Neutrophil (primary cell): ENCODE results near the gene NRROS.
"Not testable (repeated sequence)": the region's sequence is repeated elsewhere in the genome, so short reads cannot be mapped to it uniquely, and the experiment has no call there.

Source experiments
- H3K27ac ChIP-seq: fragments of 200-600 bp; sonication (generic); 2 replicates; pipeline ENCODE4 v1.5.1; 2016; ENCODE audit warnings: mild to moderate bottlenecking, moderate library complexity
- H3K27me3 ChIP-seq: fragments of 200-600 bp; sonication (generic); 2 replicates; pipeline ENCODE4 v1.6.0; 2016; ENCODE audit warnings: mild to moderate bottlenecking
- H3K36me3 ChIP-seq: fragments of 200-600 bp; sonication (generic); 2 replicates; pipeline ENCODE4 v1.5.1; 2017
- H3K4me1 ChIP-seq, 2 experiments: fragments of 200-600 bp in 1 of 2; sonication (generic) in 1 of 2; 1 replicate in 1 of 2; 2 replicates in 1 of 2; pipeline versions ENCODE4 v1.5.1 to v1.6.1; 2013 to 2016; ENCODE audit warnings: low read depth in 1 of 2, low read length in 1 of 2, mild to moderate bottlenecking in 1 of 2, moderate library complexity in 1 of 2; ENCODE audit not compliant: control insufficient read depth in 1 of 2, insufficient read depth in 1 of 2
- H3K4me3 ChIP-seq, 2 experiments: fragments of 200-600 bp in 1 of 2; sonication (generic) in 1 of 2; 1 replicate in 1 of 2; 2 replicates in 1 of 2; pipeline ENCODE4 v1.5.1; 2013 to 2016; ENCODE audit warnings: low read depth in 1 of 2, low read length in 1 of 2, mild to moderate bottlenecking in 1 of 2, moderate library complexity in 1 of 2
- H3K9me3 ChIP-seq: fragments of 200-600 bp; sonication (generic); 2 replicates; pipeline ENCODE4 v1.5.1; 2016
- CTCF ChIP-seq: fragments of 200-600 bp; sonication (generic); IDR thresholded peaks from 2 replicates; pipeline ENCODE4 v1.5.1; 2016; ENCODE audit warnings: antibody characterized with exemption

Gene NRROS

GRCh38 chr3:196633555-196634151, 5.8 kb upstream of the NRROS start:
- Histone ChIP-seq H3K9me3 (no peaks in the 10 kb centered on the region), H3K4me1 (peaks cover 42 to 70% of the 10 kb centered on the region in 2 experiments), H3K27me3 (no peaks in the 10 kb centered on the region), H3K27ac (peak overlapping the region; percentile 97), H3K4me3 (peak overlapping the region; percentile 75 to 87), H3K36me3 (no peaks in the 10 kb centered on the region)
- no peak for TF ChIP-seq CTCF

- Histone ChIP-seq H3K36me3 (no peaks in the 10 kb centered on the region), H3K9me3 (no peaks in the 10 kb centered on the region), H3K27me3 (no peaks in the 10 kb centered on the region), H3K4me3 (peak overlapping the region; percentile 75 to 87), H3K27ac (peak overlapping the region; percentile 97), H3K4me1 (peaks cover 48 to 70% of the 10 kb centered on the region in 2 experiments)
- no peak for TF ChIP-seq CTCF
Measured at GRCh38 chr3:196634224-196634623, 5.3 kb upstream of the NRROS start.

- H3K4me1 ChIP-seq, result peaks cover 52 to 70% of the 10 kb centered on the region in 2 experiments
- H3K27ac ChIP-seq, result peak overlapping the region; percentile 18
Measured at GRCh38 chr3:196634829-196635228, 4.7 kb upstream of the NRROS start.

GRCh38 chr3:196636369-196637349, 2.8 kb upstream of the NRROS start:
- H3K9me3 ChIP-seq, result no peaks in the 10 kb centered on the region
- H3K36me3 ChIP-seq, result no peaks in the 10 kb centered on the region
- H3K27ac ChIP-seq, result no peak overlapping the region
- H3K4me3 ChIP-seq, result no peak overlapping the region
- no peak for TF ChIP-seq CTCF
- H3K27me3 ChIP-seq, result no peaks in the 10 kb centered on the region
- peaks cover 62 to 77% of the 10 kb centered on the region in 2 experiments for H3K4me1 ChIP-seq

More at GRCh38 chr3:196634829-196635228, 4.7 kb upstream of the NRROS start:
- H3K27me3 ChIP-seq, result no peaks in the 10 kb centered on the region
- no peak overlapping the region for H3K4me3 ChIP-seq
- no peaks in the 10 kb centered on the region for H3K36me3 ChIP-seq
- no peak for TF ChIP-seq CTCF
- no peaks in the 10 kb centered on the region for H3K9me3 ChIP-seq

GRCh38 chr3:196637941-196638340, 1.6 kb upstream of the NRROS start:
- not testable (repeated sequence) for H3K9me3 ChIP-seq, H3K36me3 ChIP-seq, H3K27ac ChIP-seq, H3K27me3 ChIP-seq
- H3K4me3 ChIP-seq, result peak overlapping the region in 1 of 2 experiments; percentile 83
- peaks cover 67 to 77% of the 10 kb centered on the region in 2 experiments for H3K4me1 ChIP-seq
